Loucy (cell line): ENCODE results near the gene CAMSAP3.

Experiments
- H2AFZ ChIP-seq: fragments of 200-600 bp; sonication (generic); 2 replicates; pipeline ENCODE4 v1.6.0; 2016; ENCODE audit warnings: antibody characterized with exemption, mild to moderate bottlenecking, low read length, moderate library complexity
- H3F3A ChIP-seq: fragments of 200-600 bp; 2 replicates; pipeline ENCODE4 v1.6.0; 2016; ENCODE audit warnings: antibody characterized with exemption, low read depth, mild to moderate bottlenecking
- H3K27me3 ChIP-seq: fragments of 200-600 bp; sonication (generic); 2 replicates; pipeline ENCODE4 v1.6.1; 2014; ENCODE audit warnings: low read length, mild to moderate bottlenecking; ENCODE audit not compliant: insufficient read depth, poor library complexity, severe bottlenecking
- H3K36me3 ChIP-seq: fragments of 200-600 bp; sonication (generic); 2 replicates; pipeline ENCODE4 v1.6.1; 2016; ENCODE audit warnings: low read length; ENCODE audit not compliant: insufficient read depth
- H3K4me1 ChIP-seq: fragments of 200-600 bp; sonication (generic); 2 replicates; pipeline ENCODE4 v1.5.1; 2014; ENCODE audit warnings: low read length, mild to moderate bottlenecking; ENCODE audit not compliant: insufficient read depth, poor library complexity, severe bottlenecking
- H3K4me2 ChIP-seq: fragments of 200-600 bp; sonication (generic); 2 replicates; pipeline ENCODE4 v1.6.0; 2014; ENCODE audit warnings: antibody characterized with exemption, low read length, low read depth, mild to moderate bottlenecking; ENCODE audit not compliant: poor library complexity, severe bottlenecking
- H3K4me3 ChIP-seq: fragments of 200-600 bp; sonication (generic); 2 replicates; pipeline ENCODE4 v1.5.1; 2014; ENCODE audit warnings: low read length, mild to moderate bottlenecking, mixed read lengths; ENCODE audit not compliant: poor library complexity, severe bottlenecking
- H3K79me2 ChIP-seq: fragments of 200-600 bp; sonication (generic); 2 replicates; pipeline ENCODE4 v1.6.1; 2014; ENCODE audit warnings: low read length; ENCODE audit not compliant: insufficient read depth
- H3K9ac ChIP-seq: fragments of 200-600 bp; sonication (generic); 2 replicates; pipeline ENCODE4 v1.6.0; 2014; ENCODE audit warnings: mild to moderate bottlenecking, low read depth, low read length, moderate library complexity; ENCODE audit not compliant: poor library complexity, severe bottlenecking
- H3K9me2 ChIP-seq: fragments of 200-600 bp; sonication (generic); replicated peaks from 2 replicates; pipeline ENCODE4 v1.6.1; 2016; ENCODE audit warnings: low read depth, low read length, mixed read lengths
- H3K9me3 ChIP-seq: fragments of 200-600 bp; sonication (generic); 2 replicates; pipeline ENCODE4 v1.6.1; 2014; ENCODE audit warnings: mild to moderate bottlenecking, antibody characterized with exemption, low read length, low read depth; ENCODE audit not compliant: insufficient read depth
- H4K20me1 ChIP-seq: fragments of 200-600 bp; sonication (generic); 2 replicates; pipeline ENCODE4 v1.6.0; 2014; ENCODE audit warnings: antibody characterized with exemption, low read length, mild to moderate bottlenecking; ENCODE audit not compliant: insufficient read depth, poor library complexity, severe bottlenecking
- CTCF ChIP-seq: fragments of 200-600 bp; sonication (generic); conservative IDR thresholded peaks from 2 replicates; pipeline ENCODE4 v1.5.1; 2014; ENCODE audit warnings: mild to moderate bottlenecking, antibody characterized with exemption, low read length
- EZH2phosphoT487 ChIP-seq: fragments of 200-600 bp; IDR thresholded peaks from 2 replicates; pipeline ENCODE4 v1.6.1; 2018; ENCODE audit warnings: antibody characterized with exemption, mild to moderate bottlenecking, moderate library complexity, borderline replicate concordance

CAMSAP3 gene

GRCh38 chr19:7595466-7596133 lies at the start of gene CAMSAP3:
Gene CAMSAP3 (plus strand): TSS chr19:7595863. CDS start chr19:7596003, 140 bp downstream.
- H3K9ac ChIP-seq = no peak within 1 kb of the TSS
- no peaks in the 10 kb centered on the region for H3K27me3 ChIP-seq
- no peak within 1 kb of the TSS for H3K4me3 ChIP-seq
- H3F3A ChIP-seq = no peaks in the 10 kb centered on the region
- H2AFZ ChIP-seq = no peak within 1 kb of the TSS
- no peaks in the 10 kb centered on the region for H3K9me3 ChIP-seq
- H4K20me1 ChIP-seq = no peaks in the 10 kb centered on the region
- no peaks in the 10 kb centered on the region for H3K9me2 ChIP-seq
- no peak for TF ChIP-seq CTCF
- TF ChIP-seq EZH2phosphoT487 = no peak
- no peak within 1 kb of the TSS for H3K4me2 ChIP-seq
- no peaks in the 10 kb centered on the region for H3K4me1 ChIP-seq
- H3K79me2 ChIP-seq = no peaks in the 10 kb centered on the region
- H3K36me3 ChIP-seq = no peaks in the 10 kb centered on the region

GRCh38 chr19:7545904-7546303 lies 49.8 kb upstream of the CAMSAP3 start:
- Histone ChIP-seq H4K20me1 (no peaks in the 10 kb centered on the region), H3K9me2 (no peaks in the 10 kb centered on the region), H3F3A (no peaks in the 10 kb centered on the region), H3K79me2 (no peaks in the 10 kb centered on the region), H3K9me3 (no peaks in the 10 kb centered on the region), H3K27me3 (no peaks in the 10 kb centered on the region), H3K36me3 (no peaks in the 10 kb centered on the region), H3K9ac (no peak overlapping the region), H3K4me3 (no peak overlapping the region), H3K4me1 (peaks cover 9% of the 10 kb centered on the region), H3K4me2 (no peak overlapping the region), H2AFZ (no peak overlapping the region)
- TF ChIP-seq CTCF (no peak), EZH2phosphoT487 (no peak)

- H3K36me3 ChIP-seq = no peaks in the 10 kb centered on the region
- no peak overlapping the region for H3K9ac ChIP-seq
- no peaks in the 10 kb centered on the region for H3K79me2 ChIP-seq
- no peaks in the 10 kb centered on the region for H3K27me3 ChIP-seq
- H2AFZ ChIP-seq = no peak overlapping the region
- H4K20me1 ChIP-seq = no peaks in the 10 kb centered on the region
- no peak overlapping the region for H3K4me2 ChIP-seq
- no peaks in the 10 kb centered on the region for H3K9me2 ChIP-seq
- H3K4me1 ChIP-seq = peaks cover 9% of the 10 kb centered on the region
- no peak overlapping the region for H3K4me3 ChIP-seq
- no peaks in the 10 kb centered on the region for H3F3A ChIP-seq
- H3K9me3 ChIP-seq = no peaks in the 10 kb centered on the region
- TF ChIP-seq CTCF = no peak
- no peak for TF ChIP-seq EZH2phosphoT487
These were observed 48.5 kb upstream of the CAMSAP3 start for GRCh38 chr19:7547159-7547558.
